Osteocyte (in vitro differentiated cells): ENCODE measurements around the gene CAMK1G. TPM values are rescaled to one million over a fixed set of nuclear protein-coding genes. Genes with fewer than 3 reads are reported as not detected.

Experiments
- DNase-seq: peaks from one replicate; pipeline ENCODE4 v3.0.0; 2021; ENCODE audit warnings: mixed read lengths; ENCODE audit not compliant: unreplicated experiment; ENCODE audit errors: extremely low spot score
- H3K27ac Mint-ChIP-seq: one replicate; pipeline ENCODE4 v1.8.0; 2021; ENCODE audit warnings: mild to moderate bottlenecking, mixed read lengths; ENCODE audit not compliant: unreplicated experiment
- H3K27me3 Mint-ChIP-seq: one replicate; pipeline ENCODE4 v1.8.0; 2021; ENCODE audit warnings: mixed read lengths; ENCODE audit not compliant: unreplicated experiment
- H3K36me3 Mint-ChIP-seq: one replicate; pipeline ENCODE4 v1.8.0; 2021; ENCODE audit warnings: mixed read lengths; ENCODE audit not compliant: unreplicated experiment
- H3K4me1 Mint-ChIP-seq: one replicate; pipeline ENCODE4 v1.8.0; 2021; ENCODE audit warnings: mixed read lengths; ENCODE audit not compliant: unreplicated experiment
- H3K4me3 Mint-ChIP-seq: one replicate; pipeline ENCODE4 v1.8.0; 2021; ENCODE audit warnings: mild to moderate bottlenecking, moderate library complexity, mixed read lengths; ENCODE audit not compliant: unreplicated experiment
- H3K9me3 Mint-ChIP-seq: one replicate; pipeline ENCODE4 v1.8.0; 2021; ENCODE audit warnings: mixed read lengths; ENCODE audit not compliant: unreplicated experiment
- CTCF ChIP-seq: fragments of 200-600 bp; sonication (generic); IDR thresholded peaks from 2 replicates; pipeline ENCODE4 v1.5.0; 2021; ENCODE audit warnings: antibody characterized with exemption, mild to moderate bottlenecking, moderate library complexity
- total RNA-seq: library from RNA; stranded (reverse); gene quantifications from 2 replicates; pipeline ENCODE4 v1.2.1, GENCODE V29; 2021

CAMK1G gene
- total RNA-seq, 1 donor from 2014 or later = not detected

- TF ChIP-seq CTCF = no peak
- Mint-ChIP-seq H3K4me3 (no peak overlapping the region), H3K9me3 (no peaks in the 10 kb centered on the region), H3K27me3 (no peaks in the 10 kb centered on the region), H3K4me1 (peaks cover 24% of the 10 kb centered on the region), H3K27ac (no peak overlapping the region), H3K36me3 (no peaks in the 10 kb centered on the region)
- DNase-seq = no peak
These were observed 39.6 kb downstream of the CAMK1G start for GRCh38 chr1:209622841-209623829.

- Mint-ChIP-seq H3K36me3 (no peaks in the 10 kb centered on the region), H3K4me3 (no peak overlapping the region), H3K4me1 (peaks cover 19% of the 10 kb centered on the region), H3K9me3 (no peaks in the 10 kb centered on the region), H3K27ac (no peak overlapping the region), H3K27me3 (no peaks in the 10 kb centered on the region)
- DNase-seq = no peak
- TF ChIP-seq CTCF = no peak
These were observed 41.3 kb downstream of the CAMK1G start for GRCh38 chr1:209624558-209625549.

- H3K27me3 Mint-ChIP-seq = no peaks in the 10 kb centered on the region
- H3K27ac Mint-ChIP-seq = no peak overlapping the region
- H3K4me1 Mint-ChIP-seq = peaks cover 17% of the 10 kb centered on the region
- H3K36me3 Mint-ChIP-seq = no peaks in the 10 kb centered on the region
- H3K9me3 Mint-ChIP-seq = no peaks in the 10 kb centered on the region
- H3K4me3 Mint-ChIP-seq = no peak overlapping the region
- no peak for TF ChIP-seq CTCF
- DNase-seq = no peak
These were observed 42.3 kb downstream of the CAMK1G start for GRCh38 chr1:209625791-209626285.

GRCh38 chr1:209626346-209627026, 43.0 kb downstream of the CAMK1G start:
- DNase-seq = no peak
- peaks cover 15% of the 10 kb centered on the region for H3K4me1 Mint-ChIP-seq

More at GRCh38 chr1:209626346-209627026, 43.0 kb downstream of the CAMK1G start:
- no peak overlapping the region for H3K4me3 Mint-ChIP-seq
- H3K9me3 Mint-ChIP-seq = no peaks in the 10 kb centered on the region
- no peak overlapping the region for H3K27ac Mint-ChIP-seq
- no peaks in the 10 kb centered on the region for H3K27me3 Mint-ChIP-seq
- no peak for TF ChIP-seq CTCF
- no peaks in the 10 kb centered on the region for H3K36me3 Mint-ChIP-seq
